ENCODE results near the gene GAS1.

GRCh38 chr9:86978413-86978812 is 31.1 kb upstream of the GAS1 start:
- no peak for TF ChIP-seq FOXM1 (IDR thresholded peaks at IDR 0.05; ENCODE audit: borderline replicate concordance)
- no peak for TF ChIP-seq FOXK2 (IDR thresholded peaks at IDR 0.05)
- no peak for TF ChIP-seq HDGF (IDR thresholded peaks at IDR 0.05; ENCODE audit: borderline replicate concordance)
- TF ChIP-seq PKNOX1 (IDR thresholded peaks at IDR 0.05) = no peak
- TF ChIP-seq NFRKB (IDR thresholded peaks at IDR 0.05) = no peak
- no peak for TF ChIP-seq BHLHE40 (IDR thresholded peaks at IDR 0.05; ENCODE audit: borderline replicate concordance)
